ENCODE results near the gene AFF3. TPM values are rescaled to one million over a fixed set of nuclear protein-coding genes. Genes with fewer than 3 reads are reported as not detected.

AFF3 gene
- total RNA-seq, 3 donors from 2014 or later (not counting 1 experiment from before 2014, with no cell fraction given): 4.6 to 9.6 (median 5.6) TPM

GRCh38 chr2:99970292-99970868 lies 172.0 kb downstream of the AFF3 start:
- Histone ChIP-seq H3K4me3 (ENCODE audit: low read length) (no peak overlapping the region), H3K36me3 (ENCODE audit: control insufficient read depth, insufficient read depth, low read length) (no peaks in the 10 kb centered on the region), H3K4me1 (ENCODE audit: control insufficient read depth, insufficient read depth, low read length) (no peaks in the 10 kb centered on the region), H3K27me3 (ENCODE audit: control insufficient read depth, insufficient read depth, low read length) (no peaks in the 10 kb centered on the region), H3K9me3 (ENCODE audit: control insufficient read depth, insufficient read depth, low read length) (no peaks in the 10 kb centered on the region), H3K27ac (ENCODE audit: low read length) (no peak overlapping the region)
- no peak for ATAC-seq
- Mint-ChIP-seq H3K27ac (no peak overlapping the region), H3K4me3 (no peak overlapping the region), H3K4me1 (no peaks in the 10 kb centered on the region), H3K9me3 (peaks cover 0 to 2% of the 10 kb centered on the region in 2 donors), H3K27me3 (ENCODE audit: low read depth in 2 of 2) (peaks cover 0 to 3% of the 10 kb centered on the region in 2 donors), H3K36me3 (no peaks in the 10 kb centered on the region)
- 87% methylated on average over 12 of the region's 12 CpGs for WGBS (ENCODE audit: insufficient coverage)
- TF ChIP-seq CTCF (IDR thresholded peaks at IDR 0.05): no peak
- DNase-seq: no peak
- intact Hi-C loops (cut with micrococcal nuclease): no loop called here

DNA sequence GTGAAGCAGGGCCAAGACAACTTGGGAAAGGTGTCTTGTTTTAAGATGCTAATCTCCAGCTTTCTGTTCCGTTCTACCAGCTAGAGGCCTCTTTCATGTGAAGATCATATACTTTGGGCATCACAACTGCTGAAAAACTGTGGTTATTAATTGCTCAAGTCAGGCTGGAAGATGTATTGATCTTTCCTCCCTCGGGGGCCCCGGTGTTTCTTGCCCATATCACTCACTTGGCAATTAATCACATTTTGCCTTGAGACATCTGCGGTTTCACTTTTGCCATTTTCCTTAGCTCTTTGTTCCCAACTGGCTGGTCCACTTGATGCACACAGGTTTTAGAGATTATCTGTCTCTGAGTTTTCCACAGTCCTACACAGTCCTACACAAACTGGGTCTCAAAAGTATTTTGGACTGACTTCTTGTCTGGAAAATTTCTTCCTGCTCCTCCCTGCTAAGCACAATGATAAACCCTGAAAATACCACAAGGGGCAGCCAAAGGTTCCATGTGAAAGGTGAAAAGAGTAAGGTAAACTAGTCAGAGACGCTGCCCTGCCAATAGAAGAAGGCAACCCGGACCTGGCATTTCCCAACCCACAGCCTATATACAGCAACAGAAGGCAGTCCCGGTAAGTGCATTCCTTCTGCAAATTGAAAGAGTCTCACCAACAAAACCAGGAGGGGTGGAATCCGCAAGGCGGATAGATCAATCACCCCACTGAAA lies 181.0 kb downstream of the AFF3 start:
- ATAC-seq (no peak), DNase-seq (no peak)
- H3K4me1 ChIP-seq (ENCODE audit: control insufficient read depth, insufficient read depth, low read length): no peaks in the 10 kb centered on the region
- no peak overlapping the region for H3K4me3 Mint-ChIP-seq
- WGBS (ENCODE audit: insufficient coverage): 89% methylated on average over 9 of the region's 9 CpGs
- H3K27ac ChIP-seq (ENCODE audit: low read length): no peak overlapping the region
- H3K4me3 ChIP-seq (ENCODE audit: low read length): no peak overlapping the region
- no peaks in the 10 kb centered on the region for H3K27me3 ChIP-seq (ENCODE audit: control insufficient read depth, insufficient read depth, low read length)
- intact Hi-C loops (cut with micrococcal nuclease): no loop called here
- H3K4me1 Mint-ChIP-seq: no peaks in the 10 kb centered on the region
- no peaks in the 10 kb centered on the region for H3K9me3 Mint-ChIP-seq
- H3K27ac Mint-ChIP-seq: no peak overlapping the region
- peaks cover 5 to 6% of the 10 kb centered on the region in 2 donors for H3K27me3 Mint-ChIP-seq (ENCODE audit: low read depth in 2 of 2)
- H3K9me3 ChIP-seq (ENCODE audit: control insufficient read depth, insufficient read depth, low read length): no peaks in the 10 kb centered on the region
- no peak for TF ChIP-seq CTCF (IDR thresholded peaks at IDR 0.05)
- no peaks in the 10 kb centered on the region for H3K36me3 ChIP-seq (ENCODE audit: control insufficient read depth, insufficient read depth, low read length)
- no peaks in the 10 kb centered on the region for H3K36me3 Mint-ChIP-seq

- H3K4me1 ChIP-seq (ENCODE audit: control insufficient read depth, insufficient read depth, low read length): no peaks in the 10 kb centered on the region
- H3K36me3 ChIP-seq (ENCODE audit: control insufficient read depth, insufficient read depth, low read length): no peaks in the 10 kb centered on the region
- Mint-ChIP-seq H3K4me3 (no peak overlapping the region), H3K4me1 (no peaks in the 10 kb centered on the region), H3K9me3 (no peaks in the 10 kb centered on the region), H3K27me3 (ENCODE audit: low read depth in 2 of 2) (peaks cover 5 to 6% of the 10 kb centered on the region in 2 donors), H3K27ac (no peak overlapping the region), H3K36me3 (no peaks in the 10 kb centered on the region)
- ATAC-seq (no peak), DNase-seq (no peak)
- intact Hi-C loops (cut with micrococcal nuclease): no loop called here
- no peaks in the 10 kb centered on the region for H3K9me3 ChIP-seq (ENCODE audit: control insufficient read depth, insufficient read depth, low read length)
- WGBS (ENCODE audit: insufficient coverage): 77% methylated on average over 3 of the region's 3 CpGs
- no peak overlapping the region for H3K4me3 ChIP-seq (ENCODE audit: low read length)
- H3K27me3 ChIP-seq (ENCODE audit: control insufficient read depth, insufficient read depth, low read length): no peaks in the 10 kb centered on the region
- TF ChIP-seq CTCF (IDR thresholded peaks at IDR 0.05): no peak
- no peak overlapping the region for H3K27ac ChIP-seq (ENCODE audit: low read length)
Measured at GRCh38 chr2:99960790-99961189, 181.6 kb downstream of the AFF3 start.

Data from natural killer cell (primary cell).